ENCODE data around the gene PRR18. TPM values are rescaled to one million over a fixed set of nuclear protein-coding genes. Genes with fewer than 3 reads are reported as not detected.

Gene PRR18
- total and polyA plus RNA-seq, 4 donors: 0.29 to 2.8 (median 1.1) TPM

DNA sequence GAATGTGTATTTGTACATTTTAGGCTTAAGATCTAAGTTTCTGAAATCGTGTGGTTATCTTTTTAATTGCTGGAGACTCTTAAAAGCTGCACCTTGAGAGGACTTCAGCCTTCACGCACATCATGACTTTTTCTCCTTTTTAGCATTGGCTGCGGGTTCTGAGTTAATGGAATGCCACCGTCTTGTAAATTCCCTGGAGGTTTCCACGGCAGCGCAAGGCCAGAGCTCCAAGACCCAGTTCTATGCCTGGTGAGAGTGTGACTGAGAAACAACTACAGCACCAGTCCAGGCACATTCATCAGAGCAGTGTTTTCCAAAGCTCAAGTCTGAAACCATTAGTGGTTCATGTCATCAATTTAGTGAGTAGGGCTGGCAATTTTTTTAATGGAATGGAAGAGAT is 23.0 kb downstream of the PRR18 start:
- H3K36me3 ChIP-seq (ENCODE audit: control insufficient read depth in 4 of 4, insufficient read depth in 3 of 4, low read depth in 1 of 4, low read length in 3 of 4): no peaks in the 10 kb centered on the region
- H3K9me3 ChIP-seq (ENCODE audit: control insufficient read depth in 4 of 4, low read length in 3 of 4): no peaks in the 10 kb centered on the region
- H3K9ac ChIP-seq (ENCODE audit: low read depth in 1 of 2, low read length in 2 of 2): no peak overlapping the region
- 90% methylated on average over 6 of the region's 6 CpGs for WGBS
- H3K4me1 ChIP-seq (ENCODE audit: control insufficient read depth in 4 of 4, insufficient read depth in 4 of 4, low read length in 3 of 4): no peaks in the 10 kb centered on the region
- H3K27ac ChIP-seq (ENCODE audit: low read depth in 1 of 2, low read length in 2 of 2): no peak overlapping the region
- TF ChIP-seq FOXA1 (IDR thresholded peaks at IDR 0.05): no peak
- TF ChIP-seq, protein P1, sequence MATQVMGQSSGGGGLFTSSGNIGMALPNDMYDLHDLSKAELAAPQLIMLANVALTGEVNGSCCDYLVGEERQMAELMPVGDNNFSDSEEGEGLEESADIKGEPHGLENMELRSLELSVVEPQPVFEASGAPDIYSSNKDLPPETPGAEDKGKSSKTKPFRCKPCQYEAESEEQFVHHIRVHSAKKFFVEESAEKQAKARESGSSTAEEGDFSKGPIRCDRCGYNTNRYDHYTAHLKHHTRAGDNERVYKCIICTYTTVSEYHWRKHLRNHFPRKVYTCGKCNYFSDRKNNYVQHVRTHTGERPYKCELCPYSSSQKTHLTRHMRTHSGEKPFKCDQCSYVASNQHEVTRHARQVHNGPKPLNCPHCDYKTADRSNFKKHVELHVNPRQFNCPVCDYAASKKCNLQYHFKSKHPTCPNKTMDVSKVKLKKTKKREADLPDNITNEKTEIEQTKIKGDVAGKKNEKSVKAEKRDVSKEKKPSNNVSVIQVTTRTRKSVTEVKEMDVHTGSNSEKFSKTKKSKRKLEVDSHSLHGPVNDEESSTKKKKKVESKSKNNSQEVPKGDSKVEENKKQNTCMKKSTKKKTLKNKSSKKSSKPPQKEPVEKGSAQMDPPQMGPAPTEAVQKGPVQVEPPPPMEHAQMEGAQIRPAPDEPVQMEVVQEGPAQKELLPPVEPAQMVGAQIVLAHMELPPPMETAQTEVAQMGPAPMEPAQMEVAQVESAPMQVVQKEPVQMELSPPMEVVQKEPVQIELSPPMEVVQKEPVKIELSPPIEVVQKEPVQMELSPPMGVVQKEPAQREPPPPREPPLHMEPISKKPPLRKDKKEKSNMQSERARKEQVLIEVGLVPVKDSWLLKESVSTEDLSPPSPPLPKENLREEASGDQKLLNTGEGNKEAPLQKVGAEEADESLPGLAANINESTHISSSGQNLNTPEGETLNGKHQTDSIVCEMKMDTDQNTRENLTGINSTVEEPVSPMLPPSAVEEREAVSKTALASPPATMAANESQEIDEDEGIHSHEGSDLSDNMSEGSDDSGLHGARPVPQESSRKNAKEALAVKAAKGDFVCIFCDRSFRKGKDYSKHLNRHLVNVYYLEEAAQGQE (IDR thresholded peaks at IDR 0.05): no peak
- DNase-seq (ENCODE audit: low spot score): no peak
- H3K4me3 ChIP-seq (ENCODE audit: low read depth in 1 of 3, low read length in 3 of 3): no peak overlapping the region
- H3K27me3 ChIP-seq (ENCODE audit: control insufficient read depth in 4 of 4, insufficient read depth in 4 of 4, low read length in 3 of 4): no peaks in the 10 kb centered on the region

DNA sequence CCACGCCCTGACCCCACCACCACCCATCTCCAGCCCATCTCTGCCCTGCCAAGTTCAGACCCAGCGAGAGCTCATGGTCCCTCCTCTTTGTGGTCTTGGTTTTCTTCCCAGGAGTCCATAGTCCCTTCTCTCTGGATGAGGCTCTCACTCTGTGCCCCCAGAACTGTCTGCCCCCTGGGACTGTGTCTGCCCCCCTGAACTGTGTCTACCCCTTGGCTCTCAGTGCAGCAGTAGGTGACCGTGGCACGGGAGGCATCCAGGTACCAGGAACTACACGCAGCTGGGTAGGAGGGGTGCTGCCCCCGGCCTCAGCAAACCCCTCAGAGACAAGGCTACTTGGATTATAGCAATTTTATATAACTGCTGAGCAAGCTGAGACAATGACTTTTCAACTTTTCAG is 23.6 kb downstream of the PRR18 start:
- Histone ChIP-seq H3K9ac (ENCODE audit: low read depth in 1 of 2, low read length in 2 of 2) (no peak overlapping the region), H3K4me1 (ENCODE audit: control insufficient read depth in 4 of 4, insufficient read depth in 4 of 4, low read length in 3 of 4) (no peaks in the 10 kb centered on the region), H3K9me3 (ENCODE audit: control insufficient read depth in 4 of 4, low read length in 3 of 4) (no peaks in the 10 kb centered on the region), H3K27me3 (ENCODE audit: control insufficient read depth in 4 of 4, insufficient read depth in 4 of 4, low read length in 3 of 4) (no peaks in the 10 kb centered on the region), H3K27ac (ENCODE audit: low read depth in 1 of 2, low read length in 2 of 2) (no peak overlapping the region), H3K4me3 (ENCODE audit: low read depth in 1 of 3, low read length in 3 of 3) (no peak overlapping the region), H3K36me3 (ENCODE audit: control insufficient read depth in 4 of 4, insufficient read depth in 3 of 4, low read depth in 1 of 4, low read length in 3 of 4) (no peaks in the 10 kb centered on the region)
- no peak for TF ChIP-seq FOXA1 (IDR thresholded peaks at IDR 0.05)
- TF ChIP-seq, protein P2, sequence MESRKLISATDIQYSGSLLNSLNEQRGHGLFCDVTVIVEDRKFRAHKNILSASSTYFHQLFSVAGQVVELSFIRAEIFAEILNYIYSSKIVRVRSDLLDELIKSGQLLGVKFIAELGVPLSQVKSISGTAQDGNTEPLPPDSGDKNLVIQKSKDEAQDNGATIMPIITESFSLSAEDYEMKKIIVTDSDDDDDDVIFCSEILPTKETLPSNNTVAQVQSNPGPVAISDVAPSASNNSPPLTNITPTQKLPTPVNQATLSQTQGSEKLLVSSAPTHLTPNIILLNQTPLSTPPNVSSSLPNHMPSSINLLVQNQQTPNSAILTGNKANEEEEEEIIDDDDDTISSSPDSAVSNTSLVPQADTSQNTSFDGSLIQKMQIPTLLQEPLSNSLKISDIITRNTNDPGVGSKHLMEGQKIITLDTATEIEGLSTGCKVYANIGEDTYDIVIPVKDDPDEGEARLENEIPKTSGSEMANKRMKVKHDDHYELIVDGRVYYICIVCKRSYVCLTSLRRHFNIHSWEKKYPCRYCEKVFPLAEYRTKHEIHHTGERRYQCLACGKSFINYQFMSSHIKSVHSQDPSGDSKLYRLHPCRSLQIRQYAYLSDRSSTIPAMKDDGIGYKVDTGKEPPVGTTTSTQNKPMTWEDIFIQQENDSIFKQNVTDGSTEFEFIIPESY (IDR thresholded peaks at IDR 0.05): no peak
- TF ChIP-seq, protein P3, sequence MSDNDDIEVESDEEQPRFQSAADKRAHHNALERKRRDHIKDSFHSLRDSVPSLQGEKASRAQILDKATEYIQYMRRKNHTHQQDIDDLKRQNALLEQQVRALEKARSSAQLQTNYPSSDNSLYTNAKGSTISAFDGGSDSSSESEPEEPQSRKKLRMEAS (IDR thresholded peaks at IDR 0.05): no peak
- no peak for TF ChIP-seq FOXA2 (IDR thresholded peaks at IDR 0.05)
- no peak for TF ChIP-seq EGR1 (IDR thresholded peaks at IDR 0.05; ENCODE audit: low read depth in 2 of 2)
- TF ChIP-seq TAF1 (conservative IDR thresholded peaks at IDR 0.05): no peak
- no peak for TF ChIP-seq RXRA (IDR thresholded peaks at IDR 0.05)
- TF ChIP-seq SP1 (IDR thresholded peaks at IDR 0.05): no peak
- no peak for TF ChIP-seq HNF4A (conservative IDR thresholded peaks at IDR 0.05)
- TF ChIP-seq, protein P4, sequence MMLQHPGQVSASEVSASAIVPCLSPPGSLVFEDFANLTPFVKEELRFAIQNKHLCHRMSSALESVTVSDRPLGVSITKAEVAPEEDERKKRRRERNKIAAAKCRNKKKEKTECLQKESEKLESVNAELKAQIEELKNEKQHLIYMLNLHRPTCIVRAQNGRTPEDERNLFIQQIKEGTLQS (IDR thresholded peaks at IDR 0.05): no peak
- TF ChIP-seq GABPA (IDR thresholded peaks at IDR 0.05 in 1 of 2, conservative IDR thresholded peaks at IDR 0.05 in 1 of 2): no peak
- TF ChIP-seq HNF4G (IDR thresholded peaks at IDR 0.05): no peak
- TF ChIP-seq, protein P1 (IDR thresholded peaks at IDR 0.05): no peak
- TF ChIP-seq JUND (IDR thresholded peaks at IDR 0.05): no peak
- TF ChIP-seq NR2F2 (IDR thresholded peaks at IDR 0.05): no peak
- DNase-seq (ENCODE audit: low spot score): no peak
- WGBS: 83% methylated on average over 6 of the region's 6 CpGs
